C4-2B (cell line): ENCODE results near the gene CHCT1.

ENCODE experiments used
- CTCF ChIP-seq: fragments of 450-650 bp; conservative IDR thresholded peaks from 2 replicates; pipeline ENCODE4 v1.5.1; 2017; ENCODE audit warnings: mild to moderate bottlenecking
- ZFX ChIP-seq: fragments of 450-650 bp; IDR thresholded peaks from 2 replicates; pipeline ENCODE4 v1.6.1; 2017

GRCh38 chr17:60457148-60457547 is 34.9 kb downstream of the CHCT1 start:
- TF ChIP-seq CTCF = no peak
- no peak for TF ChIP-seq ZFX
